ENCODE results near the gene TAF11L2.

- no peak for TF ChIP-seq CTCF (conservative IDR thresholded peaks at IDR 0.05; ENCODE audit: low read length)
- TF ChIP-seq EZH2phosphoT487 (IDR thresholded peaks at IDR 0.05; ENCODE audit: borderline replicate concordance, low read depth, low read length): no peak
Measured at GRCh38 chr5:17463653-17464052, 34.4 kb upstream of the TAF11L2 start.

Measured in OCI-LY7 (cell line).